H1 (cell line): ENCODE data around the gene FOXO1. TPM values are rescaled to one million over a fixed set of nuclear protein-coding genes. Genes with fewer than 3 reads are reported as not detected.

ENCODE experiments used
- CTCF ChIA-PET: fragments of 300-600 bp; sonication (Branson Sonifier 250); formaldehyde crosslinking; loops from one replicate; lab custom pipeline; 2021; ENCODE audit not compliant: partially characterized antibody; lab: Charles Lee
- POLR2A ChIA-PET: fragments of 300-600 bp; sonication (Branson Sonifier 250); formaldehyde crosslinking; loops from one replicate; lab custom pipeline; 2021; ENCODE audit warnings: inconsistent platforms; ENCODE audit not compliant: partially characterized antibody; lab: Charles Lee
- DNase-seq, 2 experiments: peaks; one replicate each; pipeline versions ENCODE4 v3.0.0 to v3.0.0-alpha.2; 2010 to 2022; ENCODE audit warnings: low spot score in 2 of 2, low read depth in 1 of 2, mixed read lengths in 1 of 2
- FAIRE-seq: peaks from 2 replicates; lab custom pipeline; 2011; peaks lifted over from hg19 to GRCh38; lab: Jason Lieb, UNC
- H2AFZ ChIP-seq: 2 replicates; pipeline ENCODE4 v1.8.1; 2012; ENCODE audit warnings: low read length, inconsistent platforms
- H2AK5ac ChIP-seq: 2 replicates; pipeline ENCODE4 v1.6.1; 2013; ENCODE audit warnings: low read depth, low read length
- H2BK120ac ChIP-seq: replicated peaks from 2 replicates; pipeline ENCODE3; 2013; ENCODE audit warnings: low read depth, low read length, inconsistent platforms
- H2BK12ac ChIP-seq: 2 replicates; pipeline ENCODE4 v1.6.1; 2013; ENCODE audit warnings: low read depth, low read length
- H2BK15ac ChIP-seq: 2 replicates; pipeline ENCODE4 v1.6.1; 2013; ENCODE audit warnings: low read length
- H2BK20ac ChIP-seq: 2 replicates; pipeline ENCODE4 v1.6.1; 2013; ENCODE audit warnings: low read length
- H2BK5ac ChIP-seq: 2 replicates; pipeline ENCODE4 v1.6.1; 2013; ENCODE audit warnings: low read depth, low read length
- H3K14ac ChIP-seq: 2 replicates; pipeline ENCODE4 v1.6.1; 2013; ENCODE audit warnings: inconsistent platforms; ENCODE audit not compliant: insufficient read length
- H3K18ac ChIP-seq: 2 replicates; pipeline ENCODE4 v1.6.1; 2013; ENCODE audit warnings: low read length; ENCODE audit errors: extremely low read depth
- H3K23ac ChIP-seq: 2 replicates; pipeline ENCODE4 v1.6.1; 2013; ENCODE audit warnings: inconsistent platforms; ENCODE audit not compliant: insufficient read length
- H3K23me2 ChIP-seq: 2 replicates; pipeline ENCODE4 v1.6.1; 2013; ENCODE audit warnings: low read depth, low read length
- H3K27ac ChIP-seq: 2 replicates; pipeline ENCODE4 v1.6.1; 2011; ENCODE audit warnings: low read depth, low read length, inconsistent platforms
- H3K27me3 ChIP-seq, 4 experiments: replicated peaks in 1 of 4; 1 replicate in 1 of 4; 2 replicates in 3 of 4; pipeline versions ENCODE4 v1.6.1 to v1.8.1; 2011 to 2013; ENCODE audit warnings: low read length in 3 of 4, mild to moderate bottlenecking in 3 of 4, inconsistent platforms in 2 of 4, mixed read lengths in 2 of 4, moderate library complexity in 1 of 4; ENCODE audit not compliant: control insufficient read depth in 3 of 4, insufficient read depth in 3 of 4; ENCODE audit errors: extremely low read depth in 1 of 4
- H3K36me3 ChIP-seq, 4 experiments: 2 replicates each; pipeline versions ENCODE4 v1.6.1 to v1.8.1; 2011 to 2013; ENCODE audit warnings: mild to moderate bottlenecking in 4 of 4, low read length in 3 of 4, moderate library complexity in 2 of 4, control low read depth in 1 of 4, inconsistent platforms in 1 of 4; ENCODE audit not compliant: insufficient read depth in 4 of 4, control insufficient read depth in 2 of 4
- H3K4ac ChIP-seq: replicated peaks from 2 replicates; pipeline ENCODE3; 2013; ENCODE audit warnings: low read length, low read depth, mixed read lengths, inconsistent platforms; ENCODE audit not compliant: insufficient read length
- H3K4me1 ChIP-seq, 4 experiments: replicated peaks in 1 of 4; 1 replicate in 1 of 4; 2 replicates in 3 of 4; pipeline versions ENCODE4 v1.6.1 to v1.8.1; 2011 to 2013; ENCODE audit warnings: low read length in 3 of 4, inconsistent platforms in 2 of 4, mixed read lengths in 1 of 4; ENCODE audit not compliant: insufficient read depth in 4 of 4, control insufficient read depth in 3 of 4
- H3K4me2 ChIP-seq, 2 experiments: 2 replicates each; pipeline versions ENCODE4 v1.6.1 to v1.8.1; 2011 to 2013; ENCODE audit warnings: low read depth in 2 of 2, low read length in 2 of 2, control low read depth in 1 of 2, inconsistent platforms in 1 of 2, mild to moderate bottlenecking in 1 of 2; ENCODE audit not compliant: insufficient read depth in 1 of 2
- H3K4me3 ChIP-seq, 4 experiments: fragments of 200-600, 300-600 bp in 1 of 4; sonication (generic), shearing (Covaris generic), sonication (Bioruptor Twin) in 1 of 4; 2 replicates each; pipeline versions ENCODE4 v1.5.1 to v1.8.1; 2011 to 2016; ENCODE audit warnings: low read length in 4 of 4, low read depth in 3 of 4, control low read depth in 2 of 4, inconsistent platforms in 2 of 4, mild to moderate bottlenecking in 2 of 4, mixed read lengths in 1 of 4, moderate library complexity in 1 of 4; ENCODE audit not compliant: insufficient read depth in 2 of 4; ENCODE audit errors: extremely low read depth in 1 of 4
- H3K56ac ChIP-seq: replicated peaks from 2 replicates; pipeline ENCODE3; 2013; ENCODE audit warnings: low read depth, mild to moderate bottlenecking, mixed read lengths, low read length, inconsistent platforms; ENCODE audit not compliant: insufficient read length
- H3K79me1 ChIP-seq: 2 replicates; pipeline ENCODE4 v1.6.1; 2013; ENCODE audit warnings: low read depth, low read length, control low read depth
- H3K79me2 ChIP-seq, 2 experiments: 2 replicates each; pipeline versions ENCODE4 v1.6.1 to v1.8.1; 2012 to 2013; ENCODE audit warnings: low read length in 2 of 2, mild to moderate bottlenecking in 2 of 2, inconsistent platforms in 1 of 2; ENCODE audit not compliant: insufficient read depth in 2 of 2, control insufficient read depth in 1 of 2
- H3K9ac ChIP-seq, 4 experiments: replicated peaks in 1 of 4; 1 replicate in 1 of 4; 2 replicates in 3 of 4; pipeline versions ENCODE4 v1.6.1 to v1.8.1; 2011 to 2013; ENCODE audit warnings: low read depth in 3 of 4, low read length in 3 of 4, control low read depth in 2 of 4, mild to moderate bottlenecking in 2 of 4, moderate library complexity in 2 of 4, inconsistent platforms in 1 of 4; ENCODE audit errors: extremely low read depth in 1 of 4
- H3K9me3 ChIP-seq, 2 experiments: 2 replicates each; pipeline versions ENCODE4 v1.6.1 to v1.8.1; 2012 to 2013; ENCODE audit warnings: mild to moderate bottlenecking in 2 of 2, moderate library complexity in 2 of 2, control low read depth in 1 of 2, inconsistent platforms in 1 of 2, low read depth in 1 of 2, low read length in 1 of 2, mixed read lengths in 1 of 2; ENCODE audit not compliant: insufficient read depth in 2 of 2
- H4K20me1 ChIP-seq, 2 experiments: replicated peaks in 1 of 2; 2 replicates each; pipeline versions ENCODE3 to v1.8.1; 2011 to 2013; ENCODE audit warnings: inconsistent platforms in 2 of 2, low read length in 2 of 2, mild to moderate bottlenecking in 1 of 2; ENCODE audit not compliant: insufficient read depth in 2 of 2, control insufficient read depth in 1 of 2
- H4K5ac ChIP-seq: 2 replicates; pipeline ENCODE4 v1.6.1; 2013; ENCODE audit warnings: low read length, low read depth, mixed read lengths, inconsistent platforms; ENCODE audit not compliant: insufficient read length
- H4K8ac ChIP-seq: 2 replicates; pipeline ENCODE4 v1.8.0; 2013; ENCODE audit warnings: mild to moderate bottlenecking, moderate library complexity, low read length, inconsistent platforms; ENCODE audit not compliant: insufficient read depth; ENCODE audit errors: extremely low read depth
- H4K91ac ChIP-seq: replicated peaks from 2 replicates; pipeline ENCODE3; 2013; ENCODE audit warnings: low read length, mixed read lengths, inconsistent platforms; ENCODE audit not compliant: insufficient read length
- TBP ChIP-seq: IDR thresholded peaks from 2 replicates; pipeline ENCODE4 v1.6.1; 2011; ENCODE audit warnings: low read depth, low read length, improper control_type of control experiment
- WGBS, 2 experiments: shearing (Covaris generic) in 1 of 2; methylation state at CpG; one replicate each; pipeline versions ENCODE4 v1.1.6 to v1.1.7; 2013 to 2015; ENCODE audit warnings: low lambda C conversion rate in 2 of 2, mixed read lengths in 2 of 2, inconsistent platforms in 1 of 2, low coverage in 1 of 2, missing lambda C conversion rate in 1 of 2; ENCODE audit not compliant: insufficient replicate concordance in 2 of 2, insufficient coverage in 1 of 2, insufficient read length in 1 of 2; ENCODE audit errors: extremely low coverage in 1 of 2, missing lambda C conversion rate in 1 of 2; 5-methylcytosine and 5-hydroxymethylcytosine counted together
- polyA plus RNA-seq, 7 experiments: library from polyadenylated mRNA; depleted of rRNA in 3 of 7; stranded (reverse) in 5 of 7; unstranded in 2 of 7; fragments of >200 nt in 5 of 7; fragments of 200-250 nt in 2 of 7; gene quantifications; 1 replicate in 5 of 7; 2 replicates in 1 of 7; 4 replicates in 1 of 7; pipeline versions ENCODE4 v1.2.1 to v1.2.3, GENCODE V29; 2011 to 2013; ENCODE audit warnings: missing spikeins in 2 of 7, mixed read lengths in 2 of 7
- total RNA-seq: library from RNA; stranded (reverse); fragmentation: NEBNext Ultra II Directional; extraction: Animal tissue kit (Norgen Biotek cat#: 25700); gene quantifications from 2 replicates; pipeline ENCODE4 v1.2.1, GENCODE V29; 2021

FOXO1 gene
- total and polyA plus RNA-seq, 2 of the 8 experiments (the other 6 are each of a cell fraction or from before 2014, with no cell fraction given) = 35.3 to 56.9 TPM

- Histone ChIP-seq H4K91ac (peak overlapping the region; percentile 56), H2BK12ac (peak overlapping the region; percentile 11; the same call in 1 of the 2 replicates), H4K20me1 (no peaks in the 10 kb centered on the region), H3K4ac (no peak overlapping the region), H3K79me2 (no peaks in the 10 kb centered on the region), H3K14ac (no peak overlapping the region), H2BK5ac (peak overlapping the region; percentile 69; the same call in 1 of the 2 replicates), H3K9me3 (no peaks in the 10 kb centered on the region), H3K27ac (no peak overlapping the region), H2BK15ac (no peak overlapping the region), H2AFZ (no peak overlapping the region), H2BK20ac (0 out of 2 replicates have a peak overlapping the region, but pooled peaks have one; percentile 36), H2BK120ac (no peak overlapping the region), H2AK5ac (no peak overlapping the region), H4K8ac (no peak overlapping the region), H3K23me2 (no peaks in the 10 kb centered on the region), H3K56ac (no peak overlapping the region), H3K23ac (no peak overlapping the region), H3K4me3 (no peak overlapping the region), H3K79me1 (no peaks in the 10 kb centered on the region), H3K4me1 (peaks cover 3 to 6% (median 6%) of the 10 kb centered on the region in 4 experiments; a peak in 6 of 7 replicates), H3K18ac (no peak overlapping the region), H3K27me3 (no peaks in the 10 kb centered on the region), H3K9ac (no peak overlapping the region), H3K36me3 (no peaks in the 10 kb centered on the region), H3K4me2 (peak overlapping the region; percentile 6 to 35; a peak in 3 of 4 replicates), H4K5ac (no peak overlapping the region)
- no peak for DNase-seq
- FAIRE-seq = no peak
- POLR2A ChIA-PET = no interaction called here
- CTCF ChIA-PET = interaction anchor here (0.9 to 1.5 kb wide), 2 partner anchors 24 to 143 kb away, joined by 3 to 5 read pairs; no protein-coding TSS in a partner anchor
- WGBS, 2 experiments = 77% methylated on average over 9 of the region's 9 CpGs; no CpG with 5 or more reads in 1 of the 2 experiments
- TF ChIP-seq TBP = no peak
Observed at GRCh38 chr13:40539576-40540327, 126.7 kb downstream of the FOXO1 start.
